Measurements from ENCODE around the gene PIGV.

GRCh38 chr1:26784023-26784871, 3.5 kb upstream of the PIGV start:
- TF ChIP-seq GATA3 (IDR thresholded peaks at IDR 0.05; ENCODE audit: low read depth, low read length) (no peak; the same call in 1 of the 2 replicates), GATA2 (IDR thresholded peaks at IDR 0.05; ENCODE audit: low read depth, low read length) (no peak)
